GM12878 (cell line): Measurements from ENCODE around the gene PHF8. TPM values are rescaled to one million over a fixed set of nuclear protein-coding genes. Genes with fewer than 3 reads are reported as not detected.

ENCODE experiments used
- ATAC-seq: fragments of 200-7000 bp; cut with Tn5 transposase; 3 replicates; pipeline ENCODE4 v1.9.1; 2020; ENCODE audit warnings: mild to moderate bottlenecking, moderate library complexity
- BruUV-seq: library from RNA; stranded (reverse); fragments of 400-500 nt; replicated peaks from 2 replicates; lab custom pipeline; 2021; lab: Mats Ljungman, UMichigan
- CTCF ChIA-PET: fragments of 300-600 bp; sonication (Branson Sonifier 250); formaldehyde crosslinking; extraction: SDS; loops from one replicate; lab custom pipeline; 2021; ENCODE audit warnings: inconsistent platforms; lab: Yijun Ruan, JAX
- POLR2A ChIA-PET: fragments of 350-600 bp; formaldehyde crosslinking; extraction: SDS; loops from one replicate; lab custom pipeline; 2021; ENCODE audit warnings: inconsistent platforms; lab: Charles Lee
- RAD21 ChIA-PET: fragments of 300-600 bp; sonication (Branson Sonifier 250); formaldehyde crosslinking; loops from one replicate; lab custom pipeline; 2023; ENCODE audit warnings: antibody characterized with exemption; ENCODE audit not compliant: unreplicated experiment; lab: Charles Lee
- SMC1A ChIA-PET: fragments of 300-600 bp; sonication (Branson Sonifier 250); formaldehyde crosslinking; loops from one replicate; lab custom pipeline; 2023; ENCODE audit not compliant: unreplicated experiment, uncharacterized antibody; lab: Charles Lee
- DNase-seq: peaks from one replicate; pipeline ENCODE4 v3.0.0-alpha.2; 2011; ENCODE audit warnings: low read depth, low spot score
- FAIRE-seq: peaks from 3 replicates; lab custom pipeline; 2011; peaks lifted over from hg19 to GRCh38; lab: Jason Lieb, UNC
- H2AFZ ChIP-seq: 2 replicates; pipeline ENCODE4 v1.6.0; 2011; ENCODE audit warnings: low read depth, low read length, control low read depth; ENCODE audit not compliant: control insufficient read depth
- H3K27ac ChIP-seq: 2 replicates; pipeline ENCODE4 v1.5.1; 2011; ENCODE audit warnings: control low read depth; ENCODE audit not compliant: control insufficient read depth, insufficient read depth
- H3K27me3 ChIP-seq, 2 experiments: replicated peaks in 1 of 2; 2 replicates each; pipeline versions ENCODE4 v1.6.0 to v1.6.1; 2011; ENCODE audit warnings: low read length in 1 of 2; ENCODE audit not compliant: control insufficient read depth in 2 of 2, insufficient read depth in 2 of 2
- H3K36me3 ChIP-seq, 2 experiments: 2 replicates each; pipeline ENCODE4 v1.5.1; 2011; ENCODE audit warnings: low read length in 1 of 2; ENCODE audit not compliant: control insufficient read depth in 2 of 2, insufficient read depth in 2 of 2
- H3K4me1 ChIP-seq: 2 replicates; pipeline ENCODE4 v1.6.1; 2011; ENCODE audit warnings: mild to moderate bottlenecking, low read length, moderate library complexity, mixed read lengths; ENCODE audit not compliant: control insufficient read depth, insufficient read depth
- H3K4me2 ChIP-seq: 2 replicates; pipeline ENCODE4 v1.6.0; 2011; ENCODE audit warnings: control low read depth; ENCODE audit not compliant: control insufficient read depth, insufficient read depth
- H3K4me3 ChIP-seq: fragments of 200-600 bp; sonication (generic); 2 replicates; pipeline ENCODE4 v1.5.1; 2016
- H3K79me2 ChIP-seq: 2 replicates; pipeline ENCODE4 v1.6.0; 2011; ENCODE audit warnings: low read length; ENCODE audit not compliant: control insufficient read depth, insufficient read depth
- H3K9ac ChIP-seq: 2 replicates; pipeline ENCODE4 v1.8.0; 2011; ENCODE audit warnings: low read length, control low read depth, mixed read lengths; ENCODE audit not compliant: control insufficient read depth, insufficient read depth
- H3K9me3 ChIP-seq: replicated peaks from 3 replicates; pipeline ENCODE4 v1.5.1; 2011; ENCODE audit warnings: mild to moderate bottlenecking, low read length; ENCODE audit not compliant: control insufficient read depth, insufficient read depth
- H4K20me1 ChIP-seq: 2 replicates; pipeline ENCODE4 v1.6.0; 2011; ENCODE audit not compliant: control insufficient read depth, insufficient read depth
- EGR1 ChIP-seq, 2 experiments: IDR thresholded peaks; 1 replicate in 1 of 2; 2 replicates in 1 of 2; pipeline ENCODE4 v1.6.1; 2011 to 2012; ENCODE audit warnings: low read depth in 2 of 2, low read length in 2 of 2, borderline replicate concordance in 1 of 2, mild to moderate bottlenecking in 1 of 2, moderate library complexity in 1 of 2
- FOXK2 ChIP-seq: fragments of 450-650 bp; IDR thresholded peaks from 2 replicates; pipeline ENCODE4 v1.6.1; 2017; ENCODE audit warnings: mild to moderate bottlenecking, moderate library complexity
- IRF4 ChIP-seq: IDR thresholded peaks from 2 replicates; pipeline ENCODE4 v1.6.1; 2011; ENCODE audit warnings: low read depth, low read length
- SMAD5 ChIP-seq: IDR thresholded peaks from 2 replicates; pipeline ENCODE4 v1.6.1; 2016; ENCODE audit warnings: antibody characterized with exemption, low read depth
- TCF12 ChIP-seq: IDR thresholded peaks from 2 replicates; pipeline ENCODE4 v1.6.1; 2011; ENCODE audit warnings: low read depth, mild to moderate bottlenecking, low read length
- YBX1 ChIP-seq: fragments of 450-650 bp; IDR thresholded peaks from 2 replicates; pipeline ENCODE4 v1.6.1; 2016; ENCODE audit warnings: antibody characterized with exemption
- WGBS: methylation state at CpG from one replicate; pipeline ENCODE4 v1.1.6; 2016; ENCODE audit warnings: low lambda C conversion rate; ENCODE audit not compliant: insufficient replicate concordance, insufficient coverage; ENCODE audit errors: missing lambda C conversion rate; 5-methylcytosine and 5-hydroxymethylcytosine counted together
- in situ Hi-C: fragments of 300-500 bp; cut with MboI; formaldehyde crosslinking; loops from 9 replicates; pipeline ENCODE4 v1.14.3; 2018; ENCODE audit warnings: mixed read lengths
- intact Hi-C: fragments of 100-400 bp; cut with micrococcal nuclease; formaldehyde crosslinking; loops from one replicate; pipeline ENCODE4 v1.14.2; 2022; ENCODE audit not compliant: unreplicated experiment
- polyA plus RNA-seq, 11 experiments: library from polyadenylated mRNA; depleted of rRNA in 4 of 11; unstranded in 6 of 11; stranded (reverse) in 5 of 11; fragments of >200 nt; fragmentation: Nextera tagmentation in 4 of 11; fragmentation: Illumina TruSeq in 1 of 11; extraction: Ambion mirVana in 4 of 11; extraction: Trizol in 1 of 11; gene quantifications; 1 replicate in 1 of 11; 2 replicates in 10 of 11; pipeline versions ENCODE4 v1.2.1 to v1.2.3, GENCODE V29; 2011 to 2016; ENCODE audit warnings: inconsistent platforms in 2 of 11, missing spikeins in 2 of 11, low read depth in 1 of 11
- total RNA-seq, 4 experiments: library from RNA; depleted of rRNA in 3 of 4; stranded (reverse); fragments of >200 nt in 3 of 4; fragmentation: Illumina TruSeq in 1 of 4; extraction: Trizol in 1 of 4; gene quantifications; 2 replicates each; pipeline versions ENCODE4 v1.2.1 to v1.2.3, GENCODE V29; 2013 to 2021

The PHF8 gene
- total and polyA plus RNA-seq, 10 of the 15 experiments (the other 5 are each of a cell fraction or from before 2014, with no cell fraction given) = 2.4 to 23.7 (median 12.7) TPM

- intact Hi-C loops (no loop called here), in situ Hi-C loops (no loop called here)
- Histone ChIP-seq H3K9me3 (no peaks in the 10 kb centered on the region), H3K27me3 (no peaks in the 10 kb centered on the region), H4K20me1 (no peaks in the 10 kb centered on the region), H3K27ac (no peak overlapping the region), H3K36me3 (no peaks in the 10 kb centered on the region), H3K4me3 (no peak overlapping the region), H3K9ac (no peak overlapping the region), H3K79me2 (no peaks in the 10 kb centered on the region), H2AFZ (no peak overlapping the region), H3K4me2 (no peak overlapping the region), H3K4me1 (no peaks in the 10 kb centered on the region)
- FAIRE-seq (no peak), DNase-seq (no peak), ATAC-seq (no peak)
- BruUV-seq = no TSS peak
- TF ChIP-seq IRF4 (no peak), FOXK2 (no peak), SMAD5 (no peak)
- WGBS = 59% methylated on average over 1 of the region's 1 CpG
- POLR2A ChIA-PET = interaction anchor here (0.6 kb wide), 1 partner anchor 70 kb away, joined by 3 read pairs; no protein-coding TSS in a partner anchor
- RAD21 ChIA-PET = no interaction called here
- SMC1A ChIA-PET = no interaction called here
- CTCF ChIA-PET = no interaction called here
Observed at GRCh38 chrX:54093159-54093558, 48.9 kb upstream of the PHF8 start.

GRCh38 chrX:54090880-54091279 lies 46.6 kb upstream of the PHF8 start:
- ChIA-PET CTCF (interaction anchor here (1.7 kb wide), 1 partner anchor 13 kb away, joined by 4 read pairs; no protein-coding TSS in a partner anchor), SMC1A (interaction anchor here (0.7 kb wide), 1 partner anchor 14 kb away, joined by 3 read pairs; no protein-coding TSS in a partner anchor), POLR2A (no interaction called here), RAD21 (no interaction called here)
- BruUV-seq = no TSS peak
- TF ChIP-seq EGR1 (IDR thresholded peaks at IDR 0.05; ENCODE audit: borderline replicate concordance in 1 of 2, low read depth in 2 of 2, low read length in 2 of 2) = no peak
- no peak for TF ChIP-seq YBX1
- TF ChIP-seq TCF12 = no peak
- FAIRE-seq (no peak), DNase-seq (no peak), ATAC-seq (no peak)
- Histone ChIP-seq H3K4me3 (no peak overlapping the region), H2AFZ (no peak overlapping the region), H3K9me3 (no peaks in the 10 kb centered on the region), H3K79me2 (no peaks in the 10 kb centered on the region), H3K4me2 (no peak overlapping the region), H3K36me3 (no peaks in the 10 kb centered on the region), H3K27ac (no peak overlapping the region), H3K9ac (no peak overlapping the region), H4K20me1 (no peaks in the 10 kb centered on the region), H3K27me3 (no peaks in the 10 kb centered on the region), H3K4me1 (no peaks in the 10 kb centered on the region)
- in situ Hi-C loops (no loop called here), intact Hi-C loops (no loop called here)
- WGBS = 57% methylated on average over 2 of the region's 2 CpGs
